Measurements from ENCODE around the gene DMRT2. TPM values are rescaled to one million over a fixed set of nuclear protein-coding genes. Genes with fewer than 3 reads are reported as not detected.

DMRT2 gene
- total RNA-seq, 2 experiments from 2014 or later, result 14.7 to 18.9 TPM

DNA sequence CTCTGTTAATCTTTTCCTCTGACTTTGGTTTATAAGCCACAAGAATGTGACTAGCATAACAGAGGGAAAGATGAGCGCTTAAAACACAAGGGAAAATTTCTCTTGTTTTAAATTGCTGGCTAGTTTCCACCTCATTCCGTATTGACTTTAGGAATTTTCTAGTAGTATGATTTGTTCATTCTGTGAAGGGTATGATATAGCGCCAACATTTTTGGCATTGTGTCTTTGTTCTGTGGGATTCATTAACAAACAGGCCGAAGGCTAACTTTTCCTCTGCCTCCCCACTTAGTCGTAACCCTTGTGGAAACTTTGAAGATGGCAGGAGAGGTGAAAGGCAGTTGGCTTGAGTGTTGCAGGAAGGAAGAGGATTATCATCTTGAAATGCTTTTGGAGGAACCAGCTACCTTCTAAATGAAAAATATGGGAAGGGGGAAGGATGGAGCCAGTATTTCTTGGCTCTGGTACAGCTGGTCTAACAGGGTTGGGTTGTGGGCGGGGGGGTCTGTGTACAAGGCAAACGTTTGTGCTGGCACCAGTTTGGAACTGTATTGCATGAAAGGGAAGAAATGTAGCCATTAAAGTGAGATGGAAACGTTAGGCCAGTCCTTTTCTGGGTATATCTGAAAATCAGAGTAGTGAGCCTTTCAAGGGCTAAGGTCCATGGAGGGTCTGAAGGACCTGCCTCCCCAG is 21.5 kb upstream of the DMRT2 start:
- POLR2A ChIA-PET, result interaction anchor here (0.6 to 1.0 kb wide), 3 partner anchors 16 to 522 kb away, joined by 3 to 5 read pairs (median 4); no protein-coding TSS in a partner anchor
- no peak overlapping the region for H2AFZ ChIP-seq (ENCODE audit: low read length)
- no peaks in the 10 kb centered on the region for H3K9me2 ChIP-seq (ENCODE audit: insufficient read depth, low read length)
- no peak for TF ChIP-seq EZH2phosphoT487 (IDR thresholded peaks at IDR 0.05; ENCODE audit: borderline replicate concordance, low read depth, low read length)
- TF ChIP-seq, protein P1, sequence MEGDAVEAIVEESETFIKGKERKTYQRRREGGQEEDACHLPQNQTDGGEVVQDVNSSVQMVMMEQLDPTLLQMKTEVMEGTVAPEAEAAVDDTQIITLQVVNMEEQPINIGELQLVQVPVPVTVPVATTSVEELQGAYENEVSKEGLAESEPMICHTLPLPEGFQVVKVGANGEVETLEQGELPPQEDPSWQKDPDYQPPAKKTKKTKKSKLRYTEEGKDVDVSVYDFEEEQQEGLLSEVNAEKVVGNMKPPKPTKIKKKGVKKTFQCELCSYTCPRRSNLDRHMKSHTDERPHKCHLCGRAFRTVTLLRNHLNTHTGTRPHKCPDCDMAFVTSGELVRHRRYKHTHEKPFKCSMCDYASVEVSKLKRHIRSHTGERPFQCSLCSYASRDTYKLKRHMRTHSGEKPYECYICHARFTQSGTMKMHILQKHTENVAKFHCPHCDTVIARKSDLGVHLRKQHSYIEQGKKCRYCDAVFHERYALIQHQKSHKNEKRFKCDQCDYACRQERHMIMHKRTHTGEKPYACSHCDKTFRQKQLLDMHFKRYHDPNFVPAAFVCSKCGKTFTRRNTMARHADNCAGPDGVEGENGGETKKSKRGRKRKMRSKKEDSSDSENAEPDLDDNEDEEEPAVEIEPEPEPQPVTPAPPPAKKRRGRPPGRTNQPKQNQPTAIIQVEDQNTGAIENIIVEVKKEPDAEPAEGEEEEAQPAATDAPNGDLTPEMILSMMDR (conservative IDR thresholded peaks at IDR 0.05; ENCODE audit: low read length), result no peak
- H3K79me2 ChIP-seq (ENCODE audit: insufficient read depth, low read depth, low read length), result no peaks in the 10 kb centered on the region
- BruUV-seq (replicated peaks), result no TSS peak
- no peaks in the 10 kb centered on the region for H3K4me1 ChIP-seq (ENCODE audit: insufficient read depth, low read length, poor library complexity, severe bottlenecking)
- intact Hi-C loops (cut with micrococcal nuclease; ENCODE audit: unreplicated experiment), result no loop called here
- DNase-seq (ENCODE audit: low spot score), result no peak
- no peaks in the 10 kb centered on the region for H3K36me3 ChIP-seq (ENCODE audit: insufficient read depth, low read length)
- H3K27ac ChIP-seq (ENCODE audit: low read depth, low read length, poor library complexity, severe bottlenecking), result no peak overlapping the region
- no peaks in the 10 kb centered on the region for H3K9me3 ChIP-seq (ENCODE audit: low read length)
- H3K4me3 ChIP-seq (ENCODE audit: low read depth, low read length, poor library complexity, severe bottlenecking), result no peak overlapping the region
- no peak overlapping the region for H3K4me2 ChIP-seq (ENCODE audit: low read length)
- no peaks in the 10 kb centered on the region for H4K20me1 ChIP-seq (ENCODE audit: insufficient read depth, low read length)
- CTCF ChIA-PET (ENCODE audit: unreplicated experiment), result no interaction called here

DNA sequence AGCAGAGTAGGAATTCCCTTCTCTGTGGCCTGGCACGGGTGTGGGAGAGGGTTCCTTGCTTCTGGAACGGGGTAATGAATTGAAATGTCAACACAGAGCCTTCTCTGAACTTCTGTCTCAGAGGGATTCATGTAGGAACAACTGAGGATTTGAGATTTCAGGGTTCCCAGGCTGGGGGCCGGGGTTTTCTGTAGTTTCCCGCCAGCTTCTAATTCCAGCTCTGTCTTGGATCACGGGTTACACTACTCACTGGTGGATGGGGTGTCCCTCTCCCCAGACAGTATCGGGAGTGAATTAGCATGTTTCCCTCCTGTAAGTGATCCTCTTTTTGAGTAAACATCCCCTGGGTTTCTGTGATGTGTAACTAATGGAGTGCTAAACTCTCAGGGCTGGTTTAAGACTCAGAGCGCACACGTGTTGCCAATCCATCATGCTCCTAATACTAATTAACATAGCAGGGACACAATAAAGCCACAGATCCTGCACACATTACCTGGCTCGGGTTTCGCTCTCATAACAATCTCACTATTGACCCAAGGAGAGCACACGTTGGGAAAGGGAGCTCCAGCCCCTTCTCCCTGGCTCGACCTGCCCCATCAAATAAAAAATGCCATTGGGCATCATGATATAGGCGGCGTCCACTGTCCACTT is 18.1 kb upstream of the DMRT2 start:
- intact Hi-C loops (cut with micrococcal nuclease; ENCODE audit: unreplicated experiment), result no loop called here
- no TSS peak for BruUV-seq (replicated peaks)
- POLR2A ChIA-PET, result no interaction called here

More for the DNA sequence above, 18.1 kb upstream of the DMRT2 start:
- Histone ChIP-seq H3K27ac (ENCODE audit: low read depth, low read length, poor library complexity, severe bottlenecking) (no peak overlapping the region), H2AFZ (ENCODE audit: low read length) (no peak overlapping the region), H4K20me1 (ENCODE audit: insufficient read depth, low read length) (no peaks in the 10 kb centered on the region), H3K79me2 (ENCODE audit: insufficient read depth, low read depth, low read length) (no peaks in the 10 kb centered on the region), H3K4me3 (ENCODE audit: low read depth, low read length, poor library complexity, severe bottlenecking) (no peak overlapping the region), H3K9me2 (ENCODE audit: insufficient read depth, low read length) (no peaks in the 10 kb centered on the region), H3K4me2 (ENCODE audit: low read length) (no peak overlapping the region), H3K36me3 (ENCODE audit: insufficient read depth, low read length) (no peaks in the 10 kb centered on the region), H3K9me3 (ENCODE audit: low read length) (no peaks in the 10 kb centered on the region), H3K4me1 (ENCODE audit: insufficient read depth, low read length, poor library complexity, severe bottlenecking) (no peaks in the 10 kb centered on the region)
- TF ChIP-seq, protein P1 (conservative IDR thresholded peaks at IDR 0.05; ENCODE audit: low read length), result no peak
- TF ChIP-seq EZH2phosphoT487 (IDR thresholded peaks at IDR 0.05; ENCODE audit: borderline replicate concordance, low read depth, low read length), result no peak
- CTCF ChIA-PET (ENCODE audit: unreplicated experiment), result no interaction called here
- no peak for DNase-seq (ENCODE audit: low spot score)

All from OCI-LY7 (cell line).